Mucosa of rectum (tissue), 2 donors: ENCODE results near the gene MAP3K5.
A peak's percentile ranks its signal among the peaks of the same experiment; 100 is the strongest.

ENCODE experiments used
- H3K27ac ChIP-seq, 2 donors: one replicate each; pipeline ENCODE4 v1.7.0; 2013; ENCODE audit warnings: inconsistent platforms in 2 of 2, low read depth in 2 of 2, low read length in 2 of 2
- H3K27me3 ChIP-seq, 2 donors: one replicate each; pipeline ENCODE4 v1.7.0; 2013; ENCODE audit warnings: low read length in 2 of 2; ENCODE audit not compliant: control insufficient read depth in 2 of 2, insufficient read depth in 2 of 2
- H3K36me3 ChIP-seq, 2 donors: one replicate each; pipeline ENCODE4 v1.7.0; 2013; ENCODE audit warnings: low read length in 2 of 2; ENCODE audit not compliant: control insufficient read depth in 2 of 2, insufficient read depth in 2 of 2
- H3K4me1 ChIP-seq, 2 donors: one replicate each; pipeline ENCODE4 v1.7.0; 2013; ENCODE audit warnings: low read length in 2 of 2, mild to moderate bottlenecking in 1 of 2; ENCODE audit not compliant: control insufficient read depth in 2 of 2, insufficient read depth in 2 of 2
- H3K4me3 ChIP-seq, 2 donors: one replicate each; pipeline ENCODE4 v1.7.0; 2013; ENCODE audit warnings: low read length in 2 of 2
- H3K9ac ChIP-seq, 2 donors: one replicate each; pipeline ENCODE4 v1.7.0; 2013; ENCODE audit warnings: low read length in 2 of 2, low read depth in 1 of 2, mild to moderate bottlenecking in 1 of 2
- H3K9me3 ChIP-seq, 2 donors: one replicate each; pipeline ENCODE4 v1.7.0; 2013; ENCODE audit warnings: low read length in 2 of 2; ENCODE audit not compliant: control insufficient read depth in 2 of 2
- donor health status: healthy.
- donor health status: Normal muscosa, but diverticular disease.

Gene MAP3K5

DNA sequence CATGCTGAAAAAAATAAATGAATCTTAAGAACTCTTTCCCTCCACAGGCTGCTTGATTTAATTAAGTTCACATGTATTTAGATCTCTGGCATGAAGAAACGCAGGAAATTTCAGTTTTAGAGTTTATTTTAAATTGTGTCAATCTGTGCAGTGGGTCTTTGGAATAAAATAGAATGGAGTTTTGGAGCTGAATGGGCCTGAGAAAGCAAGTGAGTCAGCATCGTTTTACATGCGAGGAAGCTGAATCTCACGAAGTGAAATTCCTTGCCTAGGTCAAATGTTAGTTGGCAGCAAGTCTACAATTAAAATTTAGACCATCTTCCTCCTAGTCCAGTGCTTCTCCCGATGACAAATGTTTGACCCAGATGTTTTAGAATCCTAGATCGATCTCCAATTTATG is 264.4 kb downstream of the MAP3K5 start:
- Histone ChIP-seq H3K9ac (no peak overlapping the region), H3K36me3 (no peaks in the 10 kb centered on the region), H3K4me1 (peaks cover 2 to 7% of the 10 kb centered on the region in 2 donors), H3K4me3 (no peak overlapping the region), H3K9me3 (no peaks in the 10 kb centered on the region), H3K27me3 (no peaks in the 10 kb centered on the region), H3K27ac (no peak overlapping the region)

DNA sequence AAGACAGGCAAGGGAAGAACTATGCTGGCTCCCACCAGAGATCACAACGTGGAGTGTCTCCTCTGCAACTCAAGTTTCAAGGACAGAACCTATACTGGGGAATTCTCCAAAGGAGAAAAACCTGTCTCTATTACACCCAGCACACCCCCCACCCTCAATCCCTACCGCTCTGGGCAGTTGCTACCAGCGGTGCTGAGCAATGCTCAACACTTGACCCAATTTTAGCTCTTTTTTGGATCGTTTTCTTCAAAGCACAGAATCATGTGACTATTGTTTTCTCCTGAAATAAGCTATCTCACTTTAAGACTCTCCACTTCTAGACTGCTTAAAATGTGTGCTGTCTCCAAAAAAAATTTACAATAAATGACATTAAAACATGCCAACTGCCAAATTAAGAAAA is 265.3 kb downstream of the MAP3K5 start:
- no peaks in the 10 kb centered on the region for H3K27me3 ChIP-seq
- H3K27ac ChIP-seq = no peak overlapping the region
- no peaks in the 10 kb centered on the region for H3K36me3 ChIP-seq
- no peak overlapping the region for H3K4me3 ChIP-seq
- H3K9ac ChIP-seq = no peak overlapping the region
- H3K4me1 ChIP-seq = peaks cover 2 to 7% of the 10 kb centered on the region in 2 donors
- no peaks in the 10 kb centered on the region for H3K9me3 ChIP-seq

DNA sequence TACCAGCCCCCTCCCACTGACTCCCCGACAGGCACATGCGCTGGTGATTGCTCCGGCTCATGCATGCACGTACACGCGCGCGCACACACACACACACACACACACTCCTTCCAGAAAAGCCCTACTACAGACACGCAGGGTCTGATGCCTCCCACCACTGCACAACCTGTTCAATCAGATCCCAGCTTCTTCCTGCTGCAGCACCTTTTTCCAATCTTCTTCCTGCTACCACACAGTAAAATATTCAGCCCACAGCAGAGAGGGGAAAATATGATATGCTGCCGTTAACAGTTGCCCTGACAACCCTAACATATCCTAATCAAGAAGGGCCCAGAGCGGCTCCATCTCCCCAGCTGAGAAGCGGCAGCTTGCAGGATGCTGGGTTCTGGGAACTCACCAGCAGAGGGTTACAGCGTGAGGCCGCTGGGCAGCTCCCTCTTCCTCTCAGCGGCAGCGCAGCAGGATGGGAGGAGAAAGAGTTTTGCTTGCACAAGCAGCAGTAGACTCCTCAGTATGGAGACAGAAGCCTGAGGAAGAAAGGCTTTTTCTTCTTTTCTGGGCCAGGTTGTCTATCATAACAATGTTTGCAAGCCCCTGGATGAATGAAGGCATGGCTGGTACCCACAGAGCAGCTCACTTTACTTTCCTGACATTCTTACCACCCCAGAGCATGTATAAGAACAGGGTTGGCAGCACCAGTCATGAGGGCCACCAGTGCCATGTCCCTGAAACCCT is 265.9 kb downstream of the MAP3K5 start:
- Histone ChIP-seq H3K36me3 (no peaks in the 10 kb centered on the region), H3K9me3 (no peaks in the 10 kb centered on the region), H3K9ac (no peak overlapping the region), H3K4me1 (peaks cover 2 to 7% of the 10 kb centered on the region in 2 donors), H3K27me3 (no peaks in the 10 kb centered on the region), H3K4me3 (peak overlapping the region in 1 of 2 donors; percentile 10), H3K27ac (no peak overlapping the region)

DNA sequence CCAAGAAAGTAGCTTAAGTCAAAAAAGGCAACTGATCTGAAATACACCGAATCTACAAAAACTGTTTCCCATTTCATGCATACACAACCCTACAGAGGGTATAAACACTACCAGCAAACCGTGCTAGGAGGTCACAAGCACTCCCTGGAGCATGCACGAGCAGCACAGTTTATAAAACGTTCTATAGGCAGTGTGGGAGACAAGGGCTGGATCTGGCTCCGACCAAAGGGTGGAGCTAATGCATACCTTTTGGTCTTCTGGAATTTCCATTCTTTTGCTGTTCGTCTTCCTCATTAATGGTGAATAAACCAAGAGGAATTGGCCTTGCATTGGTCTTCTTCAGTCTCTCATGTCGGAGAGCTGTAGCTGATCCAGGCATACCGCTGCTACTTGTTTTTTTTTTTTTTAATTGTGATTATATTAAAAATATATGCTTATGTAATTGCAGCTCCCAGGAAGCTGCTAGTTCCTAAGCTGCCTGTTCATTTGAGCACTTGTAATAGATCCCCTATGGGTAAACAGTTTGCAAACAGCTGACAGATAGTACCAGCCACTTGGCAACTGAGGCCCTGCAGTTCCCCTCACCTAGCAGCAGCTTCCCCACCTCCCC is 266.6 kb downstream of the MAP3K5 start:
- no peaks in the 10 kb centered on the region for H3K27me3 ChIP-seq
- H3K4me1 ChIP-seq = peaks cover 2 to 7% of the 10 kb centered on the region in 2 donors
- H3K9me3 ChIP-seq = no peaks in the 10 kb centered on the region
- H3K27ac ChIP-seq = no peak overlapping the region
- no peak overlapping the region for H3K4me3 ChIP-seq
- no peaks in the 10 kb centered on the region for H3K36me3 ChIP-seq
- H3K9ac ChIP-seq = no peak overlapping the region

DNA sequence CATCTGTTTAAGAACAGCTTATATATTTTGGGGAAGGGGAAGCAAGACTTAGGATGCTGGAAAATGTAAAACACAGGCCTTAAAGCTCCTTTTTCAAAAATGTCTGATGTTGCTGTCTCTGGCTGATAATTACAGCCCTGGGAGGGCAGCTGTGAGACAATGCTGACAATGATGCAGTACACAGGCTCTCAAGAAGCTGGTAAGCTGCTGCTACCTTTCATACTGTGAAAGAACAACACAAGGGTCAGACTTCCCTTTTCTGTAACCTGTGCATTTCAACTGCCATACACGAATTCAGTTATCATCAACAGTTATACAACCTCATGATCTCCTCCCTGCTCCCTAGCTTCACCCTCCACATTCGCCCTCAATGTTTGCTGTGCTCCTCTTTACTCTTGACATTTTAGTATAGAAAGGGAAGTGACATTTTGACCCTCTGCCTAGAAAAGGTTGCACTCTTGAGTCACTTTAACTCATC is 267.3 kb downstream of the MAP3K5 start:
- no peak overlapping the region for H3K9ac ChIP-seq
- H3K9me3 ChIP-seq = no peaks in the 10 kb centered on the region
- H3K4me1 ChIP-seq = peaks cover 2 to 7% of the 10 kb centered on the region in 2 donors
- no peaks in the 10 kb centered on the region for H3K27me3 ChIP-seq
- no peak overlapping the region for H3K4me3 ChIP-seq
- H3K36me3 ChIP-seq = no peaks in the 10 kb centered on the region
- H3K27ac ChIP-seq = no peak overlapping the region

DNA sequence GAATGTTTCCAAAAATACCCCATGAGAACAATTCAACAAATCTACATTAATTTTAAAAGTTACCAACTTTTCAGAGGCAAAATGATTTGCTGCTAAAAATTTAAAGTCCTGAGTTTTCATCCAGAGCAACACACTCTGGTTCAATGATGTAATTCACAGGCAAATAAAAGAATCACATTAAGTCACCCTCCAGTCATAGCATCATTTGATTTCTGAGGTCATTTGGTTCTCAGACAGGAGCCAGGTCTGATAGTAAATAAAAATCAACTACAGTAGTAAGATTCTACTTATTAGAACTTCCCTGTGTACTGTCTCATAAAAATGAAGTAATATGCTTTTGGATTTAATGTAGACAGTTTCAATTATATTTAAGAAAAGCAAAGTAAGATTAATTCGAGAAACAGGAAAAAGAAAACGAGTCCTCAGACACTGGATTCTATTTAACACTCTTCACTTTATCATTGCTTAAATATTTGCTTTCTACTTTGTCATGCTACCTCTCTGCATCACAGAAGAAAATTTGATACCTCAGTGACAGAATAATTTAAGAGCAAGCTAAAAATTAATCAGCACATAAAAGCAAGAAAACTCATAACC is 267.8 kb downstream of the MAP3K5 start:
- Histone ChIP-seq H3K27me3 (no peaks in the 10 kb centered on the region), H3K9ac (no peak overlapping the region), H3K4me3 (no peak overlapping the region), H3K9me3 (no peaks in the 10 kb centered on the region), H3K4me1 (peaks cover 2 to 7% of the 10 kb centered on the region in 2 donors), H3K27ac (no peak overlapping the region), H3K36me3 (no peaks in the 10 kb centered on the region)

DNA sequence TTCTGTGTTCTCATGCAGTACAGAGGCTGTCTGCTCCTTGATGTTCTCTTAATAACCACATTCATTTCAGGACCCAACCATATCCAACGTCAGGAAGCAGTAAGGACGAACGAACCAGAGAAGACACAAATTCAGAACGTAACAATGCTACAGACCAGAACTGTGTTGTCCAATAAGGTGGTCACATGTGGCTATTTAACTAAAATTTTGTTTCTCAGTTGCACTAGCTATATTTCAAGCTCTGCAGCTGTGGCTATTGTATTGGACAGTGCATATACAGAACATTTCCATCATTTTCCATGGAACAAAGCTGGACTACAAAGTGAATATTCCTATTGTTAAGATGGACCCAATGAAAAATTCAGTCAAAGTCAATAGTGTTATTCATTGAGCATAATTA is 269.1 kb downstream of the MAP3K5 start:
- Histone ChIP-seq H3K4me1 (peaks cover 2 to 7% of the 10 kb centered on the region in 2 donors), H3K9me3 (no peaks in the 10 kb centered on the region), H3K27me3 (no peaks in the 10 kb centered on the region), H3K9ac (no peak overlapping the region), H3K4me3 (no peak overlapping the region), H3K27ac (no peak overlapping the region), H3K36me3 (no peaks in the 10 kb centered on the region)

DNA sequence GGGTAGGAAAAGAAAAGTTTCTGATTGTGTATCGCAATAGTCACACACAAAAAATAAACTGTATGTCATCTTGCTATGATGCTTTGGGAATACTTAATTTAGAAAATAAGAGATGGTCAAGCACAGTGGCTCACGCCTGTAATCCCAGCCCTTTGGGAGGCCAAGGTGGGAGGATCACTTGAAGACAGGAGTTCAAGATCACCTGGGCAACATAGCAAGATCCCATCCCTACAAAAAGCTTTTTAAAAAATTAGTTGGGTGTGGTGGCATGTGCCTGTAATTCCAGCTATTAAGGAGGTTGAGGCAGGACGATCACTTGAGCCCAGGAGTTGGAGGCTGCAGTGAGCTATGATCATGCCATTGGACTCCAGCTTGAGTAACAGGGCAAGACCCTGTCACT is 269.6 kb downstream of the MAP3K5 start:
- H3K27ac ChIP-seq = no peak overlapping the region
- no peaks in the 10 kb centered on the region for H3K27me3 ChIP-seq
- H3K36me3 ChIP-seq = no peaks in the 10 kb centered on the region
- H3K9me3 ChIP-seq = no peaks in the 10 kb centered on the region
- H3K4me3 ChIP-seq = no peak overlapping the region
- no peak overlapping the region for H3K9ac ChIP-seq
- H3K4me1 ChIP-seq = peaks cover 2 to 7% of the 10 kb centered on the region in 2 donors

DNA sequence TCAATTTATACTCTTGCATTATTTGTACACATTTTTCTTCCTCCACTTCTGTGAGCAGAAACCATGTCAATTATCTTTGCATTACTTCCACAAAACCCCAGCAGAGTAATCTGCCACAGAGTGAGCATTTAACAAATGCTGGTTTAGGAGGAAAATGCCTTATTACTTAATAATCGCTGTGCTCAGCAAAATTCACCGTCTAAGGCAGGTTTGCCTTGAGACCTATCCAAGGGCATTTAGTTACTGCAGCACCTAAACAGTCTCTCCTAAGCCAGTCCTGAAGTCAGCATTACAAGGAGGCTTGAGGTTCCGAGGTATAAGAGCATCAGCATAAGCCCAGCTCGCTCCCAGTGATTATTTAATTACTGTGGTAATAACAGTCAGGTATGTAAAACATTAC is 270.4 kb downstream of the MAP3K5 start:
- Histone ChIP-seq H3K27me3 (no peaks in the 10 kb centered on the region), H3K4me3 (no peak overlapping the region), H3K36me3 (no peaks in the 10 kb centered on the region), H3K9ac (no peak overlapping the region), H3K27ac (no peak overlapping the region), H3K4me1 (peaks cover 2 to 7% of the 10 kb centered on the region in 2 donors), H3K9me3 (no peaks in the 10 kb centered on the region)

DNA sequence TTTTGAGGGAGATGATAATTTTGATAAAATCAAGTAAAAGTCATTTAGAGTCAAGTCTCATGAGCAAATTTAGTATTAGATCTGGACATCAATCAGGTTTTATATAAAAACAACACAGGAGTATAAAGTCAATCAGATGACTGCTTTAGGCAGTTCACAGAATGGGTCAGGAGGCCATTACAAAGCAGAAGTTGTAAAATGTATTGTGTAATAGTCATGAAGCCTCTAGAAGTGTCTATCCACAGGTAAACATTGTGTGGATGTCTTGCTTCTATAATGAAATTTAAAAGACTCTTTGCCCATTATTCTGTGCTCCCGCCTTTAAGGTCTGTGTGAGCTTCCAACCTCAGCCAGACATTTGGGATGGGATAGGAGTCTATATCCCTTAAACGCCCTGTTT is 270.9 kb downstream of the MAP3K5 start:
- Histone ChIP-seq H3K9ac (no peak overlapping the region), H3K4me1 (peaks cover 2 to 3% of the 10 kb centered on the region in 2 donors), H3K4me3 (no peak overlapping the region), H3K27ac (no peak overlapping the region), H3K9me3 (no peaks in the 10 kb centered on the region), H3K36me3 (no peaks in the 10 kb centered on the region), H3K27me3 (no peaks in the 10 kb centered on the region)
